HuH-7 (cell line): ENCODE measurements around the gene CSTPP1.
"Not testable (repeated sequence)": the region's sequence is repeated elsewhere in the genome, so short reads cannot be mapped to it uniquely, and the experiment has no call there.

Source experiments
- DNase-seq: peaks from one replicate; pipeline ENCODE4 v3.0.0; 2011; ENCODE audit warnings: low spot score

The CSTPP1 gene

DNA sequence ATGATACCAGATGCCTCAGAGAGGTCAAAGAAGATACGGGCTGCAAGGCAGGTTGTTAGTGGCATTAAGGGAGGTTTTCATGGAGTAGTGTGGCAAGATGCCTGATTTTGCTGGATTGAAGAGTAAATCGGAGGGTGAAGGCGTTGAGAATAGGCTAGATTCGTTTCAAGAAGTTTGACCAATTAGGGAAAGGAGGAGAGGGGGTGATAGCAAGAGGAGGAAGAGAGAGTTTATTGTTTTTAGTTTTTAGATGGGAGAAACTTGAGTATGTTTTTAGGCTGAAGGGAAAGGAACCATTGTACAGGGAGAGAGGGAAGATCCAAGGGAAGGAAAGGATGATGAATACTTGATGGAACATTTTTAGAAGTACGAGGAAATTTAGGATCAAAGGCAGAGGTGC is 16.5 kb downstream of the CSTPP1 start:
- DNase-seq, result no peak

- no peak for DNase-seq
Observed at GRCh38 chr11:46958777-46959176, 22.2 kb downstream of the CSTPP1 start.

DNA sequence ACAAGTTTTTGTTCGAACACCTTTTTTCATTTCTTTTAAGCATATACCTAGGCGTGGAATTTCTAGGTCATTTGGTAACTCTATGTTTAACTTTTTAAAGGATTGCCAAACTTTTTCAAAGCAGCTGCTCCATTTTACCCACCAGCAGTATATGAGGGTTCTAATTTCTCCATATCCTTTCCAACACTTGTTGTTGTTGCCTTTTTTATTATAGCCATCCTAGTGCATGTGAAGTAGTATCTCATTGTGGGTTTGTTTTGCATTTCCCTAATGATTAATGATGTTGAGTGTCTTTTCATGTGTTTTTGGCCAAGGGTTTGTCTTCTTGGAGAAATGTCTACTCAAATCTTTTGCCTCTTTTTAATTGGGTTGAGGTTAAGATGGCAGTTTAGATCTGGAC is 24.5 kb downstream of the CSTPP1 start:
- DNase-seq, result no peak

- not testable (repeated sequence) for DNase-seq
Observed at GRCh38 chr11:46961886-46962285, 25.3 kb downstream of the CSTPP1 start.

DNA sequence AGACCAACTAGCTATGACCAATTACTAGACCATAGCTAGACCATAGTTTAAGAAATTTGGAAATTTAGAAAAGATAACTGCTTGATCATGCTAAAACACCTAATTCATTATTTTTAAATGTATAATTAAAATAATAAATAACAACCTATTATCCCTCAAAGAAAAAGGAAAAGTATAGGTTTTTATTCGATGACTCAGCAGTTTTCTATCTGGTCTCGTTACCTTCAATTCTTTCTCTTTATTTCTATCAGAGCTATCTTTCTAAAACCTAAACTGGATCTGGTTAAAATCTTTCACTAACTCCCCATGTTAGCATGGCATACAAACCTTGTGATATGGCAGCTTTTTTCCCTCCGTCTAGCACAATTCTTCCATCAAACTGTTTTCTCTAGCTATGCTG is 27.3 kb downstream of the CSTPP1 start:
- no peak for DNase-seq

- DNase-seq, result no peak
Observed at GRCh38 chr11:46966773-46967172, 30.2 kb downstream of the CSTPP1 start.

- DNase-seq, result no peak
Observed at GRCh38 chr11:46967962-46968361, 31.4 kb downstream of the CSTPP1 start.

DNA sequence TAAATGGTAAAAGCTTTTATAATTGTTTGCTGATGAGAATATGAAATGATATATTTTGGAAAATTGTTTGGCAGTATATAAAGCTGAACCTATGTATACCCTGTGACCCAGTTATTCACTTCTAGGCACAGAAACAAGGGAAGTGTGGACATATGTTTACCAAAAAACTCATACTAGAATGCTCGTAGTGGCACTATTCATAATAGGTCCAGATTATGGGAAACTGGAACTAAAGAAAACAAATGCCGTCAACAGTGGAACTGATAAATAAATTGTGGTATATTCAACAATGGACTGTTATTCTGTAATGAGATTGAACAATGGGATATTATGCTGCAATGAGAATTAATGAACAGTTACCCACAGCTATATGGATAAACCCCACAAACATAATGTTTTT is 32.8 kb downstream of the CSTPP1 start:
- DNase-seq, result no peak

- no peak for DNase-seq
Observed at GRCh38 chr11:46970913-46971625, 34.5 kb downstream of the CSTPP1 start.

- DNase-seq, result no peak
Observed at GRCh38 chr11:46972343-46972742, 35.8 kb downstream of the CSTPP1 start.

GRCh38 chr11:46972821-46973220 is 36.3 kb downstream of the CSTPP1 start:
- DNase-seq, result no peak

DNA sequence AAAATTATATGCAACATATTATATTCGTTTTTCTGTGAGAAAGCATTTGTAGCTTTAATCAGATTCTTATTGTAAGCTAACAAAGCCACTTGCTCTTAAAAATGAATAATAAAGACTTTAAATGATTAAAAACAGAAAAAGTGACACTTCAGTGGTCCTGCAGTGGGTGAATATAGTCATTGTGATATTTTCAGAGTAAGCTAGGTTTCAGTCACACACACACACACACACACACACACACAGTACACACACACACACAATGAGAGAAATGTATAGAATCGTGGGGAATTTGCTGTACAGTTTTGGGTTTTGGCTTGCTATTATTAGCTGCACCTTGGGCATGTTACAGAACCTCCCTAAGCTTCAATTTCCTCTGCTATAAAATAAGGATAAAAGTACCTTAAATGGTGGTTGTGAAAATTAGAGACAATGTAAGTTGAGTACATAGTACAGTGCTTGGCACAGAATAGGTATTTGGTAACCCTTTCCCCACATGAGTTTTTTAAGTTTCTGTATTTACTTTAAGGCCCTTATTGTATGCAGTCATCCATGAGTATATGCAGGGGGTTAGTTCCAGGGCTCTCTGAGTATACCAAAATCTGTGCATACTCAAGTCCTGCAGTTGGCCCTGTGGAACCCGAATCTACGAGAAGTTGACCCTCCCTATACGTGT is 39.8 kb downstream of the CSTPP1 start:
- no peak for DNase-seq

DNA sequence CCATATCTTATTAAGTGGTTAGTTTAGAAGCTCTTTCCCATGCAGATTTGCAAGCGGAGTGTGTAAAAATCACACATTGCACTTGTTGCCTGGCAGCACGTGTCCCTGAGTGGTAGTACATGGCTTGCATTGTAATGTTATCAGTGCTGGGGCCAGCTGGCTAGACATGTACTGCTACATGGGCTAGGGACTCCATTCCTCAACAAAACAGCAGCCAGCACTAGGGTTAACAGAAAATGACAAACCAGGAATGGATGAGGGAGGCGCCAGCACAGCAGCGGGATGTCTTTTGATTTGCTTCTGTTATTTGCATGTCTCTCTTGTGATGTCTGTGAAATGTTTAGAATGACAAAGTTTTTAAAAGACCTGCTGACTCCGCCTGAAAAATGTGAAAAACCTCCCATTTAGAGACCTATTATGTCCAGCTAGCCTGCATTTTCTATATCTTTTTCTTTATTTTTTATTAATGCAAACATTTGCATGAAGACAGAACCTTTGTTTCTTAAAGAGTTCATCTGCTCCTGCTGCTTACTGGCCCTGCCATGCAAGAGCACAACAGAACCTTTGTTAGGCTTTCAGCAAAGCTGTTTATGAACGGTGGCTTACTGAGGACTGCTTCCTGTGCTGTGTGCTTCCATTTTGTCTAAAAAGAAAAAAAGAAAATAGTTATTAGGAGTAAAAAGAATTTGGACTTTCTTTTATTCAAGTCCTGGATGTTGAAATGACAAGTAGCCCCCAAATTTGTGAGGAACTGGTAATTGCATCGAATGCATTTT is 40.7 kb downstream of the CSTPP1 start:
- no peak for DNase-seq

DNA sequence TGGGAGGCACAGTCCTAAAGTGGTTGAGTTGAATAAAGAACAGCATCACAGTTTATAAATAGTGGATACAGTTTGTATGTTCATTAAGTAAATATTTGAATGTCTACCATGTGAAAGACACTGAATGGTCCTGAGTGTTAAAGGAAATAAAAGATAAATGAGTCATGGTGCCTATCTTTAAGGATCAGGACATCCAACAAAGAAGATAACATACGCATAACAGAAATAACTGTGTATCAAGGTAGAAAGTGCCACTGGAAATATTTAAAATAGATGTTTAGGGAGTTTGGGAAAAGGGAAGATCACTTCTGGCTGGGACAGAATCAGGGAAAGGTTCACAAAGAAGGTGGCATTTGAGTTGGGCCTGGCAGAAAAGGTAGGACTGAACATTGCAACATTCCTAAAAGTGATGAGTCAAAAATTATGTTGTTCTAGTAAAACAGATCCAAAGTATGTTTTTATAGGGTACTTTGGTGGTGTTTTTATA is 41.5 kb downstream of the CSTPP1 start:
- no peak for DNase-seq

DNA sequence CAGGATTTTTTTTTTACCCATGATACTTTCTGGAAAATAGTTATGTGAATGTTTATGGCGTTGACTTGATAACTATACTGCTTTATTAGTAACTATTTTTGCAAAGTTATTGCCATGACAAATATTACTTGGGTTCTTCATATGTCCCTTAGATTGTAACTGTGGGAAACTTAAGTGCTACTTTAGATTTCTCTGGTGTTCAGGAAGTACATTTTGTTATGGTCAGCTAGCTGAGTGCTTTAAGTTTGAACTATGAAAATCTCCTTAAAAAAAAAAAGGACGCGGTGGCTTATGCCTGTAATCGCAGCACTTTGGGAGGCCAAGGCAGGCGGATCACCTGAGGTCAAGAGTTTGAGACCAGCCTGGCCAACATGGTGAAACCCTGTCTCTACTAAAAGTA is 42.8 kb downstream of the CSTPP1 start:
- DNase-seq, result no peak

DNA sequence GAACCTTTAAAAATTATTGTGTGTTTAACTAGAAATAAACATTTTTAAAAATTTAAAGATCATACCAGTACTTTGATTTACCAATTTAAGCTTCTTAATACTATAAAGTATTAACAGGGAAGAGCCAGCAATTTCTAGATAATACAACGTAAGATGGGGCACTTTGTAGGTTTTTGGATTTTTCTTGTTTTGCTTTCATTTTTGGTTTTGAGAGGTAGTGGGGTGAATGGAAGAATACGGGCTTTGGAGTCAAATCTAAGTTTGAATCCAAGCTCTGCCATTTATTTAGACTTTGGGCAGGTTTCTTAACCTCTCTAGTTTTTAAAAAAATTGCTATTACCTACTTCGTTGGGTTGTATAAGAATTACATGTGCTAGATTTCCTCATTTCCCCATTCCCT is 44.9 kb downstream of the CSTPP1 start:
- DNase-seq, result no peak

DNA sequence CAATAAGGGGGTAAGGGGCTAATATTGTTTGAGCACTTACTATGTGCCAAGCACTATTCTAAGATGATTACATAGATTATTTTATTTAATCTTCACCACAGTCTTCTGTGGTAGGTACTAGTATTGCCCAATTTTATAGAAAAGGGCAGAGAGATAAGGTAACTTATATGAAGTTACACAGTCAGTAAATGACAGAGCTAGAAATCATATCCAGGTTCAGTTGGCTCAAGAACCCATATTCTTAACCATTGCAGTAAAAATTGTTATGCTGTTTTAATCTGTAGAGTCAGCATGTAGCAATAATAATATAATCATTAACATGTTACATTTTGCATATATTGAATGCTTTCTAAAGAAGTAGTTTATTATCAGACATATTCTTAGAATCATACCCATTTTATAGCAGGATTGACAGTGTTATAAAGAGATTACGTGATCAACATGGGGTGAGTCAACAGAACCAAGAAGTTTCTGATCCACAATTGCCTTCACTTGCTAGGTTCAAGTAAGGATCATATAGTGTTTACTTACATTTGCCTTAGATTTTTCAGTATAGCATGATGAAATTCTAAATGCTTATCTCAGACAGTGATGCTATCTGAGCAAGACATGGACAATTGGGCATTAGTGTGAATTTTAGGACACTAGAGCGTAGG is 46.4 kb downstream of the CSTPP1 start:
- DNase-seq, result no peak

- no peak for DNase-seq
Observed at GRCh38 chr11:46983598-46983997, 47.0 kb downstream of the CSTPP1 start.

- no peak for DNase-seq
Observed at GRCh38 chr11:46984548-46984947, 48.0 kb downstream of the CSTPP1 start.

- DNase-seq, result no peak
Observed at GRCh38 chr11:46984987-46985386, 48.4 kb downstream of the CSTPP1 start.

GRCh38 chr11:46987183-46987582 is 50.6 kb downstream of the CSTPP1 start:
- no peak for DNase-seq

DNA sequence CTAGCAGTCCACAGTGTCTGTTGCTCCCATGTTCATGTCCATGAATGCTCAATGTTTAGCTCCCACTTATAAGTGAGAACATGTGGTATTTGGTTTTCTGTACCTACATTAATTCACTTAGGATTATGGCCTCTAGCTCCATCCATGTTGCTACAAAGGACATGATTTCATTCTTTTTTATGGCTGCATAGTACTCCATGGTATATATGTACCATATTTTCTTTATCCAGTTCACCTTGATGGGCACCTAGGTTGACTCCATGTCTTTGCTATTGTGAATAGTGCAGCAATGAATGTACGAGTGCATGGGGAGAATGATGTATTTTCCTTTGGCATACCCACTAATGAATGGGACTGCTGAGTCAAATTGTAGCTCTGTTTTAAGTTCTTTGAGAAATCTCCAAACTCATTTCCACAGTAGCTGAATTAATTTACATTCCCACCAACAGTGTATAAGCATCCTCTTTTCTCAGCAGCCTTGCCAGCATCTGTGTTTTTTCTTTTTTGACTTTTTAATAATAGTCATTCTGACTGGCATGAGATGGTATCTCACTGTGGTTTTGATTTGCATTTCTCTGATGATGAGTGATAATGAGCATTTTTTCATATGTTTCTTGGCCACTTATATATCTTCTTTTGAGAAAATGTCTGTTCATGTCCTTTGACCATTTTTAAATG is 53.4 kb downstream of the CSTPP1 start:
- not testable (repeated sequence) for DNase-seq
